ENCODE results near the gene ESYT2.

GRCh38 chr7:158860394-158860793, 31.1 kb upstream of the ESYT2 start:
- TF ChIP-seq POLR2A (IDR thresholded peaks at IDR 0.05; ENCODE audit: low read depth, low read length) (no peak), POLR2AphosphoS5 (IDR thresholded peaks at IDR 0.05; ENCODE audit: low read depth, low read length) (no peak)
